C4-2B (cell line): ENCODE measurements around the gene SHC3.

Experiments
- ZFX ChIP-seq: fragments of 450-650 bp; IDR thresholded peaks from 2 replicates; pipeline ENCODE4 v1.6.1; 2017
- TF ChIP-seq, protein P1 (sequence below): fragments of 450-650 bp; conservative IDR thresholded peaks from 2 replicates; pipeline ENCODE4 v1.5.1; 2017; ENCODE audit warnings: mild to moderate bottlenecking

DNA sequence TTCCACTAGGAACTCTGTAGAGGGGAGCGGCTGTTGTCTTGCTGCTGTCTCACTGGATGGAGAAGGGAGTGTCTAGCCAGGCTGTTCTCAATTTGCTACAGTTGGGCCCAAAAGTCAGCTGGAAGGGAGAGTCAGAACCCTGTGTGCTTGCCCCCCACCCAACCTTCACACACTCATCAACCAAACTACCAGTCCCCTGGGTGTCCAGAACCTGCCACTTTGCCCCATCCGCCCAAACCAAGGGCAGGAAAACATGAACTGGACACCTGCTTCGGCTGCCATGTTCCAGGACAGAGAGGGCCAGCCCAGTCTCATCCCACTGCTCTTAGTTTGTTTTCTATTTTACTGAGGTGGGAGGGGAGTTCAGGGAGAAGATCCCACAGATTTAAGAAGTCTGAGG is 105.2 kb downstream of the SHC3 start:
- TF ChIP-seq, protein P1, sequence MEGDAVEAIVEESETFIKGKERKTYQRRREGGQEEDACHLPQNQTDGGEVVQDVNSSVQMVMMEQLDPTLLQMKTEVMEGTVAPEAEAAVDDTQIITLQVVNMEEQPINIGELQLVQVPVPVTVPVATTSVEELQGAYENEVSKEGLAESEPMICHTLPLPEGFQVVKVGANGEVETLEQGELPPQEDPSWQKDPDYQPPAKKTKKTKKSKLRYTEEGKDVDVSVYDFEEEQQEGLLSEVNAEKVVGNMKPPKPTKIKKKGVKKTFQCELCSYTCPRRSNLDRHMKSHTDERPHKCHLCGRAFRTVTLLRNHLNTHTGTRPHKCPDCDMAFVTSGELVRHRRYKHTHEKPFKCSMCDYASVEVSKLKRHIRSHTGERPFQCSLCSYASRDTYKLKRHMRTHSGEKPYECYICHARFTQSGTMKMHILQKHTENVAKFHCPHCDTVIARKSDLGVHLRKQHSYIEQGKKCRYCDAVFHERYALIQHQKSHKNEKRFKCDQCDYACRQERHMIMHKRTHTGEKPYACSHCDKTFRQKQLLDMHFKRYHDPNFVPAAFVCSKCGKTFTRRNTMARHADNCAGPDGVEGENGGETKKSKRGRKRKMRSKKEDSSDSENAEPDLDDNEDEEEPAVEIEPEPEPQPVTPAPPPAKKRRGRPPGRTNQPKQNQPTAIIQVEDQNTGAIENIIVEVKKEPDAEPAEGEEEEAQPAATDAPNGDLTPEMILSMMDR: no peak
- TF ChIP-seq ZFX: no peak
